Measurements from ENCODE around the gene SLC1A6. TPM values are rescaled to one million over a fixed set of nuclear protein-coding genes. Genes with fewer than 3 reads are reported as not detected.

SLC1A6 gene
- total and polyA plus RNA-seq, 9 of the 15 experiments (the other 6 are each of a cell fraction or from before 2014, with no cell fraction given): not detected

GRCh38 chr19:14949876-14950275, 29.8 kb downstream of the SLC1A6 start:
- in situ Hi-C loops (cut with MboI) (no loop called here), intact Hi-C loops (cut with micrococcal nuclease) (no loop called here)
- H3K4me1 ChIP-seq (replicated peaks in 1 of 2; ENCODE audit: control insufficient read depth in 2 of 2, insufficient read depth in 2 of 2, low read length in 2 of 2): peaks cover 0 to 8% of the 10 kb centered on the region in 2 experiments; a peak in 2 of 5 replicates
- no peak overlapping the region for H3K9ac ChIP-seq (ENCODE audit: insufficient read depth in 1 of 2, low read depth in 2 of 2, low read length in 2 of 2)
- H3K4me2 ChIP-seq (ENCODE audit: insufficient read depth, low read length): no peak overlapping the region
- no peak for DNase-seq (ENCODE audit: extremely low read depth in 1 of 4, low spot score in 3 of 4)
- no peaks in the 10 kb centered on the region for H3K9me3 ChIP-seq (replicated peaks; ENCODE audit: control insufficient read depth, insufficient read depth, low read depth, low read length)
- ChIA-PET CTCF (ENCODE audit: low intra/inter-chr PET ratio) (no interaction called here), POLR2A (interaction anchor here (0.6 to 1.0 kb wide), 2 partner anchors 18 to 26 kb away, joined by 3 to 4 read pairs; no protein-coding TSS in a partner anchor)
- H3K9me1 ChIP-seq (ENCODE audit: control insufficient read depth, insufficient read depth, low read length): no peaks in the 10 kb centered on the region
- FAIRE-seq: no peak
- no peak for TF ChIP-seq NONO (IDR thresholded peaks at IDR 0.05; ENCODE audit: low read depth in 2 of 2, low read length in 1 of 2)
- TF ChIP-seq RFX7 (CRISPR knock-in tag; IDR thresholded peaks at IDR 0.05): no peak
- no peak for TF ChIP-seq MXI1 (IDR thresholded peaks at IDR 0.05; ENCODE audit: low read depth, low read length)
- TF ChIP-seq THAP7 (CRISPR knock-in tag; IDR thresholded peaks at IDR 0.05): no peak
- TF ChIP-seq, protein P1, sequence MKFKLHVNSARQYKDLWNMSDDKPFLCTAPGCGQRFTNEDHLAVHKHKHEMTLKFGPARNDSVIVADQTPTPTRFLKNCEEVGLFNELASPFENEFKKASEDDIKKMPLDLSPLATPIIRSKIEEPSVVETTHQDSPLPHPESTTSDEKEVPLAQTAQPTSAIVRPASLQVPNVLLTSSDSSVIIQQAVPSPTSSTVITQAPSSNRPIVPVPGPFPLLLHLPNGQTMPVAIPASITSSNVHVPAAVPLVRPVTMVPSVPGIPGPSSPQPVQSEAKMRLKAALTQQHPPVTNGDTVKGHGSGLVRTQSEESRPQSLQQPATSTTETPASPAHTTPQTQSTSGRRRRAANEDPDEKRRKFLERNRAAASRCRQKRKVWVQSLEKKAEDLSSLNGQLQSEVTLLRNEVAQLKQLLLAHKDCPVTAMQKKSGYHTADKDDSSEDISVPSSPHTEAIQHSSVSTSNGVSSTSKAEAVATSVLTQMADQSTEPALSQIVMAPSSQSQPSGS (CRISPR knock-in tag; IDR thresholded peaks at IDR 0.05): no peak
- no peak for TF ChIP-seq E2F1 (CRISPR knock-in tag; IDR thresholded peaks at IDR 0.05)
- no peak for TF ChIP-seq KDM5B (IDR thresholded peaks at IDR 0.05; ENCODE audit: insufficient replicate concordance, low read depth, low read length)
- TF ChIP-seq TEAD4 (IDR thresholded peaks at IDR 0.05; ENCODE audit: low read length): no peak
- TF ChIP-seq TEAD4 (CRISPR knock-in tag; IDR thresholded peaks at IDR 0.05; ENCODE audit: borderline replicate concordance): no peak
- TF ChIP-seq ZNF780A (CRISPR knock-in tag; IDR thresholded peaks at IDR 0.05): no peak
- no peak for TF ChIP-seq BDP1 (IDR thresholded peaks at IDR 0.05; ENCODE audit: insufficient read depth, insufficient read length)
- TF ChIP-seq KAT2B (IDR thresholded peaks at IDR 0.05; ENCODE audit: low read depth, low read length): no peak
- TF ChIP-seq ZNF561 (CRISPR knock-in tag; conservative IDR thresholded peaks at IDR 0.05): no peak
- no peak for TF ChIP-seq YBX1 (IDR thresholded peaks at IDR 0.05)
- no peak for TF ChIP-seq KLF13 (tag; IDR thresholded peaks at IDR 0.05; ENCODE audit: borderline replicate concordance, low read depth)
- no peak for TF ChIP-seq NCOA2 (IDR thresholded peaks at IDR 0.05; ENCODE audit: partially characterized antibody in 2 of 2)
- no peak for TF ChIP-seq ZBTB17 (CRISPR knock-in tag; IDR thresholded peaks at IDR 0.05)
- TF ChIP-seq JUND (IDR thresholded peaks at IDR 0.05; ENCODE audit: borderline replicate concordance, low read depth, low read length): no peak
- TF ChIP-seq JUND (tag; IDR thresholded peaks at IDR 0.05; ENCODE audit: borderline replicate concordance, low read depth, low read length): no peak
- no peak for TF ChIP-seq TOE1 (IDR thresholded peaks at IDR 0.05; ENCODE audit: borderline replicate concordance)
- no peak for TF ChIP-seq TOE1 (CRISPR knock-in tag; IDR thresholded peaks at IDR 0.05; ENCODE audit: borderline replicate concordance, low read depth)
- no peak for TF ChIP-seq EHMT2 (IDR thresholded peaks at IDR 0.05)
- no peak for TF ChIP-seq ZNF232 (CRISPR knock-in tag; IDR thresholded peaks at IDR 0.05)
- no peak for ATAC-seq
- H3K79me2 ChIP-seq (ENCODE audit: control insufficient read depth, insufficient read depth, low read length): no peaks in the 10 kb centered on the region
- no peaks in the 10 kb centered on the region for H4K20me1 ChIP-seq (replicated peaks; ENCODE audit: control insufficient read depth, insufficient read depth, low read length)
- peaks cover 0 to 23% of the 10 kb centered on the region in 2 experiments; a peak in 2 of 5 replicates for H3K27me3 ChIP-seq (ENCODE audit: control insufficient read depth in 2 of 2, insufficient read depth in 2 of 2, low read length in 2 of 2)
- no peak overlapping the region for H3K4me3 ChIP-seq
- WGBS (ENCODE audit: insufficient coverage, low coverage, missing lambda C conversion rate): 0% methylated on average over 3 of the region's 8 CpGs
- no peak overlapping the region for H2AFZ ChIP-seq (ENCODE audit: low read depth, low read length)
- no peak overlapping the region for H3K27ac ChIP-seq (ENCODE audit: extremely low read depth, low read depth, low read length)
- no peaks in the 10 kb centered on the region for H3K36me3 ChIP-seq (ENCODE audit: control insufficient read depth, insufficient read depth, low read length)
- BruUV-seq (replicated peaks): no TSS peak
